Pancreas (tissue), 10 donors: ENCODE results near the gene USH1G. TPM values are rescaled to one million over a fixed set of nuclear protein-coding genes. Genes with fewer than 3 reads are reported as not detected.

Source experiments
- ATAC-seq, 4 donors: fragments of 200-7000 bp; cut with Tn5 transposase; one replicate each; pipeline versions ENCODE4 v1.8.0 to v1.9.1; 2020; ENCODE audit warnings: mild to moderate bottlenecking in 4 of 4, moderate library complexity in 4 of 4
- DNase-seq, 6 donors: peaks; one replicate each; pipeline ENCODE4 v3.0.0-alpha.2; 2020
- FAIRE-seq: peaks from 2 replicates; lab custom pipeline; 2012; peaks lifted over from hg19 to GRCh38; lab: Jason Lieb, UNC
- H3K27ac ChIP-seq, 4 donors: fragments of 200-600 bp; sonication (generic); 1 replicate in 3 of 4; 2 replicates in 1 of 4; pipeline versions ENCODE4 v1.5.0 to v1.8.0; 2020
- H3K27me3 ChIP-seq, 4 donors: fragments of 200-600 bp; one replicate each; pipeline ENCODE4 v1.8.0; 2021
- H3K36me3 ChIP-seq, 3 donors: fragments of 200-600 bp; sonication (generic) in 1 of 3; one replicate each; pipeline versions ENCODE4 v1.5.0 to v1.8.0; 2020 to 2021
- H3K4me1 ChIP-seq, 3 donors: fragments of 200-600 bp; one replicate each; pipeline ENCODE4 v1.8.0; 2021
- H3K4me3 ChIP-seq, 4 donors: fragments of 200-600 bp; sonication (generic) in 2 of 4; one replicate each; pipeline versions ENCODE4 v1.5.0 to v1.8.0; 2020 to 2021
- H3K9me3 ChIP-seq, 4 donors: fragments of 200-600 bp; one replicate each; pipeline ENCODE4 v1.8.0; 2021
- CTCF ChIP-seq, 4 donors: fragments of 200-600 bp; sonication (generic) in 3 of 4; IDR thresholded peaks; one replicate each; pipeline versions ENCODE4 v1.5.0 to v1.8.0; 2021; ENCODE audit warnings: antibody characterized with exemption in 4 of 4
- WGBS, 2 donors: extraction: QIAGEN DNeasy Blood & Tissue Kit; methylation state at CpG; one replicate each; pipeline ENCODE4 v1.1.7; 2013; 5-methylcytosine and 5-hydroxymethylcytosine counted together
- intact Hi-C, 3 donors: fragments of 100-400 bp; cut with DNase I; formaldehyde crosslinking; loops; one replicate each; pipeline versions ENCODE4 v1.11.1 to v1.14.2; 2022
- polyA plus RNA-seq, 2 donors: library from polyadenylated mRNA; stranded (reverse); fragments of 200-250 nt; gene quantifications; one replicate each; pipeline ENCODE4 v1.2.3, GENCODE V29; 2013
- total RNA-seq, 6 donors: library from RNA; stranded (reverse); fragmentation: NEBNext Ultra II Directional in 4 of 6; extraction: Animal tissue kit (Norgen Biotek cat#: 25700) in 4 of 6; gene quantifications; one replicate each; pipeline versions ENCODE4 v1.2.1 to v1.2.4, GENCODE V29; 2021 to 2023
- donor health status: healthy with polysubstance abuse.
- donor health status: DM: no; HTN: no; CAD: no; lungs with moderate emphysema.
- donor health status: DM: no; HTN: no; CAD: no.
- donor health status: control.
- donor health status: control.
- donor health status: Bipolar disorder and iron deficiency.
- donor health status: DM: yes; HTN: yes; CAD: no.
- donor health status: DM: no; HTN: no; CAD: no.
- donor health status: DM: no; HTN: no; CAD: no.
- donor health status: DM: yes; HTN: yes; CAD: no.

Gene USH1G
- total and polyA plus RNA-seq, 8 donors: 0.03 to 0.17 (median 0.09) TPM; not detected in 1

GRCh38 chr17:74954115-74954514 is 31.1 kb upstream of the USH1G start:
- Histone ChIP-seq H3K9me3 (no peaks in the 10 kb centered on the region), H3K27me3 (no peaks in the 10 kb centered on the region), H3K27ac (no peak overlapping the region), H3K36me3 (peaks cover 5 to 43% (median 19%) of the 10 kb centered on the region in 3 donors), H3K4me3 (no peak overlapping the region), H3K4me1 (no peaks in the 10 kb centered on the region)
- intact Hi-C loops: no loop called here
- WGBS, 2 donors: 95% methylated on average over 14 to 15 of the region's 15 CpGs
- FAIRE-seq: no peak
- no peak for ATAC-seq
- no peak for TF ChIP-seq CTCF (IDR thresholded peaks at IDR 0.05)
- DNase-seq: peak in 3 of 6 donors; percentile 13 to 72 (median 38)

- ATAC-seq: no peak
- Histone ChIP-seq H3K4me3 (no peak overlapping the region), H3K27ac (no peak overlapping the region), H3K9me3 (no peaks in the 10 kb centered on the region), H3K4me1 (no peaks in the 10 kb centered on the region), H3K27me3 (no peaks in the 10 kb centered on the region), H3K36me3 (peaks cover 5 to 43% (median 19%) of the 10 kb centered on the region in 3 donors)
- no peak for FAIRE-seq
- peak in 2 of 6 donors; percentile 34 to 69 for DNase-seq
- WGBS, 2 donors: 81 to 85% methylated on average over 10 to 11 of the region's 11 CpGs
- intact Hi-C loops: no loop called here
- no peak for TF ChIP-seq CTCF (IDR thresholded peaks at IDR 0.05)
Observed at GRCh38 chr17:74953134-74953687, 30.2 kb upstream of the USH1G start.

GRCh38 chr17:74952431-74953133 is 29.5 kb upstream of the USH1G start:
- peak in 2 of 6 donors; percentile 43 to 79 for DNase-seq
- ATAC-seq: no peak

GRCh38 chr17:74951680-74952421 is 28.8 kb upstream of the USH1G start:
- intact Hi-C loops: no loop called here
- H3K27me3 ChIP-seq: no peaks in the 10 kb centered on the region
- peaks cover 5 to 43% (median 16%) of the 10 kb centered on the region in 3 donors for H3K36me3 ChIP-seq
- 84 to 91% methylated on average over 31 to 32 of the region's 32 CpGs for WGBS, 2 donors
- H3K4me3 ChIP-seq: no peak overlapping the region
- H3K9me3 ChIP-seq: no peaks in the 10 kb centered on the region
- ATAC-seq (no peak), DNase-seq (peak in 3 of 6 donors; percentile 15 to 78 (median 46)), FAIRE-seq (no peak)
- TF ChIP-seq CTCF (IDR thresholded peaks at IDR 0.05): no peak
- H3K4me1 ChIP-seq: no peaks in the 10 kb centered on the region
- H3K27ac ChIP-seq: no peak overlapping the region

More at GRCh38 chr17:74952431-74953133, 29.5 kb upstream of the USH1G start:
- H3K9me3 ChIP-seq: no peaks in the 10 kb centered on the region
- intact Hi-C loops: no loop called here
- H3K36me3 ChIP-seq: peaks cover 5 to 43% (median 19%) of the 10 kb centered on the region in 3 donors
- WGBS, 2 donors: 87% methylated on average over 23 to 24 of the region's 24 CpGs
- H3K27me3 ChIP-seq: no peaks in the 10 kb centered on the region
- no peak for FAIRE-seq
- no peaks in the 10 kb centered on the region for H3K4me1 ChIP-seq
- no peak overlapping the region for H3K27ac ChIP-seq
- no peak overlapping the region for H3K4me3 ChIP-seq
- TF ChIP-seq CTCF (IDR thresholded peaks at IDR 0.05): no peak
